GM19463 (cell line): Measurements from ENCODE around the gene ZC2HC1C.
"Not testable (repeated sequence)": the region's sequence is repeated elsewhere in the genome, so short reads cannot be mapped to it uniquely, and the experiment has no call there.

Experiments used
- ATAC-seq: cut with Tn5 transposase; IDR thresholded peaks from one replicate; pipeline ENCODE4 v1.9.1; 2021; ENCODE audit warnings: mild to moderate bottlenecking, moderate library complexity; ENCODE audit not compliant: unreplicated experiment

Gene ZC2HC1C

DNA sequence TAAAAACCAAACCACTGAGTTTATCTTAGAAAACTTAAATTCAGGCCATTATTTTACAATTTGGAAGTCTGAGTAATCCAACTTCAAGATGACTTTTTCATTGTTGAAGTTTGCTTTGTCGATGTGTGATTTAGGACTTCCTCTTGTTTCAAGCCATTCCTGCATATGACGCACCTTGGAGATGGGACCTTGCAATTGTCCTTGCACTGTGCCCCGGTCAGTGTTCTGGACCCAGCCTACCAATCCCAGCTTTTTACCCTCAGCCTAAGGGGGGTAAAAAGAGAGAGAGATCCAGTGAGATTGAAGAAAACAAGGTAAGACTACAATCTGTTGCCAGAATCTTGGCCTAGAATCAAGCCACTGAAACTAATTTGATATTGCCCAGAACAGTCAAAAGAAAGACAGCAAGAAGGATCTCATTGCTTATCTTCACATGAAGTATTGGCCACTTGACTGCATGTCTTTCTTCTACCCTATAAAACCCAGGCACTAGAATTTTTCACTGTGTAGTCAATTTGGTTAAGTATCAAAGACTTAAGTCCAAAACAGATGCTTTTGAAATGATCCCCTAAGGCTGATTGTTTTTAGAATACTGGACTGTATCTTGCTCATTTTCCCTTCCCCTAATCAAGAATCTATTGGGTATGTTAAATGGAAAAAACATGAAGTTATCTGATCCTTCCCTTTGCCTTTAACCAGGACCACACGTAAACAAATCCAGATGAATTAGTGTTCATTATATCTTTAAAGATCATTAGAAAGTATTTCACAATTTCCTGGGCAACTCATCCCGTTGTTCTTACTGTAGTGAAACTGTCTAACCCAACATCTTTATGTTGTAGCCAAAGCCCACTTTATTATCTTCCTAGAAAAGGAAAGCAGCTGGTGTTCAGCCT is 15.8 kb upstream of the ZC2HC1C start:
- ATAC-seq, result no peak

DNA sequence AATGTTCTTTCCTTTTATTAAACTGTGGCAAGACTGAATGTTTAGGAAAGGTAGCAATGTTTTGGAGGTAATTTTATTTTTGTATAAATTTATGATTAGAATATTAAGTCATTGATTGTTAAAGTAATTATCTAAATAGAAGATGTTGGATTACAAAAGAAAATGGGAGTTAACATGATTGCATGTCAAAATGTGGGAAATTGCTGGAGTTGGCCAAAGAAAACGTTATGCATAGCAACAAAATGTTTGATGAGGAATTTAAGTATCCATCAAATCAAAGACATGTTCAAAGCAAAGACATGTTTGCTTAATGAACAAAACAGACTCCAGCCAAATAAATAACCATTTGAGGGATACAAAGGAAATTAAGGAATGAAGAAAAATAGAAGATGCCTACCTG is 15.0 kb upstream of the ZC2HC1C start:
- ATAC-seq, result no peak

DNA sequence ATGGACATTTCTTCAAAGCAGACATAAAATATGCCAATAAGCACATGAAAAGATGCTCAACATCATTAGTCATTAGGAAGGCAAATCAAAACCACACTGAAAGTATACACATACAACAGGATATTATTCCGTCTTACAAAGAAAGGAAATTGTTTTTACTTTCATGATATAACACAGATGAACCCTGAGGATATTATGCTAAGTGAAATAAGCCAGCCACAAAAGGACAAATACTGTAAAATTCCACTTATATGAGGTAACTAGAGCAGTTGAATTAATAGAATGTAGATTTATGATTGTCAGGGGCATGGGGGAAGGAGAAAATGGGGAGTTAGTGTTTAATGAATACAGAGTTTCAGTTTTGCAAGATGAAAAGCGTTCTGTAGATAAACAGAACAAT is 9.8 kb upstream of the ZC2HC1C start:
- ATAC-seq, result no peak

DNA sequence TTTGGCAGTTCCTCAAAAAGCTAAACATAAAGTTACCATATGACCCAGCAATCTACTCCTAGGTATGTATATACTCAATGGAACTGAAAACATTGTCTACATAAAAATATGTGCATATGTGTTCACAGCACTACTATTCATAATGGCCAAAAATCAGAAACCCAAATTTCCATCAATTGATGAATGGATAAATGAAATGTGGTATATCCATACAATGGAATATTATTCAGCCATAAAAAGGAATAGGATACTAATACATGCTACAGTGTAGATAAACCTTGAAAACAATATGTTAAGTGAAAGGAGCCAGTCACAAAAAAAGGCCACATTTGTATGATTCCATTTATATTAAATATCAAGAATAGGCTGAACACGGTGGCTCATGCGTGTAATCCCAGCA is 9.0 kb upstream of the ZC2HC1C start:
- no peak for ATAC-seq

DNA sequence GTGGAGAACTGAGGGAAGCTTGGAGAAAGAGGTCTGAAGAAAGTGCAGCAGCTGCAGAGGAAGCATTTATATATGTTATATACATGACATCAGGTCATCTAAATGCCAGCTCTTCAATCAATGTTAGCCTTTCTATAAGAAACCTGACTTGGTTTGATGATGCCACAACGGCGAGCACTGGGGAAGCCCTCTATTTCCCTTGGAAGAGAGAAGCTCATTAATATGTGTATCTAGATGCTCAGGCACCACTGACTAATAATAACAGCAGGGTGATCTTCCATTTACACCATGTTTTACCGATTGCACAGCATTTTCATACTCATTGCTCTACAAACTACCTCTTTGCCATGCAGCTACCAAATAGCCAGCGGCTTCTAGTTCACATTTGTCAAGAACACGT is 6.4 kb upstream of the ZC2HC1C start:
- no peak for ATAC-seq

DNA sequence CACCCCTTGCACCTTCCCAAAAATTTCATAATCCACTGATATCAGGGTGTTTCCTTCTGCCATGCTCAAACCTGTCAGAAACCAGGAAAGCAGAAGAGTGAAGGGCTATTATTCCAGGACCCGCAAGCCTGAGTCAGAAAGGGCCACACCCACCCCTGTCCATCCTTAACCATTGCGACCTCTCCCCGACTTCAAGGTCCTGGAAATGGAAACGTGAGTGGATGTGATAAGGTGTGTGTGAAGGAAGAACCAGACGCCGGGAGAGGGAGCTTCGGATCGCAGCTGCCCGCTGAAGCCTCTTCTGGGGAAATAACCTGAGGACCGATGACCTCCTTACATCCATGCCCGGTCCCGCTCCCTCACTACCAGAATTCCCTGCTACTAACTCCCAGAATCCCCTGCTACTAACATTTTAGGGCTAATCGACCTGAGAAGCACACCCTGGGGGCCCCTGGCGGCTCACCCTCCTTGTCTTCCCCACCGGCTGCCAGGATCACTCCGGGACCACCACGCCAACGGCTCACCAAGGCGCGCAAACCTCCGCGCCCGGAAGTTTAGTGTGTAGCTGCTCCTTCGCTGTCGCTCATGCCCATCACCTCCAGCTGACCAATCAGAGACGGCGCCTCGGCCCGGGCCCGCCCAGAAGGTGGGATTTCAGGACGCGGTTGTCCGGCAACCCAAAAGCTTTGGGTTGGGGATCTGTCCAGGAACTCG is 5.8 kb upstream of the ZC2HC1C start, which contains the start of gene ACYP1:
ACYP1 (minus strand) TSS at position 534 of the 714 bp plus-strand sequence; CDS start at position 63, 471 bp downstream.
- ATAC-seq, result peak; percentile 99

DNA sequence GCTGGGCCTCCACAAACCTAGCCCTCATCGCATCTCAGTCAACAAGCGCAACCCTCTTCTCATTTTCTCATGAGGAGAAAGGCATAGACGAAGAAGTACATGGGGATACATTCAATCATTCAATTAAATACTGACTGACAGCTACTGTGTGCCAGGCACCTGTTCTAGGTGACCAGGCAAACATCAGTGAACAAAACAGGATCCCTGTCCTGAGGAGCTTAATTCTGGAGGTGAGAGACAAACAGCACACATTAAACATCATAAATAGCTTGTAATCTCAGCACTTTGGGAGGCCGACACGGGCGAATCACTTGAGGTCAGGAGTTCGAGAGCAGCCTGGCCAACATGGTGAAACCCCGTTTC is 5.3 kb upstream of the ZC2HC1C start:
- peak; percentile 7 for ATAC-seq

DNA sequence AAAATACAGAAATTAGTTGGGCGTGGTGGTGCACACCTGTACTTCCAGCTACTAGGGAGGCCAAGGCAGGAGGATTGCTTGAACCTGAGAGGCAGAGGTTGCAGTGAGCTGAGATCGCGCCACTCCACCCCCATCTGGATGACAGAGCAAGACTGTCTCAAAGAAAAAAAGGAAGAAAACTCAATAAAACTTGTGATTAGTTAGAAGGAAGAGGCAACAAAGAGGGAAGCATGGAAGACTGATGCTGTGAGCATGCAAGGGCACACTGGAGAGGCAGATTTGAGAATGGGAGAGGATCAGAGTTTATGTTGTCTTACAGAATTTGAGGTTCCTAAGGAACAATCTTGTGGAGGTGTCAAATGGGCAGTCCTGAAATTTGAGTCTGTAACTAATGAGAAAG is 2.8 kb upstream of the ZC2HC1C start:
- ATAC-seq, result no peak

DNA sequence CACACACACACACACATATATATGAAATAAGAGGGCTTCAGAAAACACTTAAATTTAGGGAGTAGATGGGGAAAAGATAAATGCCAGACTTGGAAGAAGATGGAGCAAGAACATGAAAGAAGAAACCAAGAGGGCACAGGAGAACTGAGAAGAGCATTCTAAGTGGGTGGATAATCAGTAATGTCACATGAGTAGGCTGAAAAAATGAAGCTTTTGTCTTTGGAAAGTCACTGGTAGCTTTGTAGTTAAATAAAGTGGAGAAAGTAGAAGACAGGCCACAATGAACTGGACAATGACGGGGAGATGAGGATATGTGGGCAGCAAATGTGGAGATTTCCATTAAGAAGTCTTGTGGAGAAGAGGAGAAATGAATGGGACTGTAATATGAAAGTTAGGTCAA is 2.2 kb upstream of the ZC2HC1C start:
- no peak for ATAC-seq

DNA sequence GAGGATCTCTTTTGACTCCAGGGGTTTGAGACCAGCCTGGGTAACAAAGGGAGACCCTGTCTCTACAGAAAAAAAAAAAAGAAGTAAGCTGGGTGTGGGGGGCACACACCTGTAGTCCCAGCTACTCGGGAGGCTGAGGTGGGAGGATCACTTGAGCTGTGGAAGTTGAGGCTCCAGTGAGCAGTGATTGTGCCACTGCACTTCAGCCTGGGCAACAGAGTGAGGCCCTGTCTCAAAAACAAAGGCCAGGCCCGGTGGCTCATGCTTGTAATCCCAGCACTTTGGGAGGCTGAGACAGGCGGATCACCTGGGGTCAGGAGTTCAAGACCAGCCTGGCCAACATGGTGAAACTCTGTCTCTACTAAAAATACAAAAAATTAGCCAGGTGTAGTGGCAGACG is 1.7 kb upstream of the ZC2HC1C start:
- not testable (repeated sequence) for ATAC-seq

DNA sequence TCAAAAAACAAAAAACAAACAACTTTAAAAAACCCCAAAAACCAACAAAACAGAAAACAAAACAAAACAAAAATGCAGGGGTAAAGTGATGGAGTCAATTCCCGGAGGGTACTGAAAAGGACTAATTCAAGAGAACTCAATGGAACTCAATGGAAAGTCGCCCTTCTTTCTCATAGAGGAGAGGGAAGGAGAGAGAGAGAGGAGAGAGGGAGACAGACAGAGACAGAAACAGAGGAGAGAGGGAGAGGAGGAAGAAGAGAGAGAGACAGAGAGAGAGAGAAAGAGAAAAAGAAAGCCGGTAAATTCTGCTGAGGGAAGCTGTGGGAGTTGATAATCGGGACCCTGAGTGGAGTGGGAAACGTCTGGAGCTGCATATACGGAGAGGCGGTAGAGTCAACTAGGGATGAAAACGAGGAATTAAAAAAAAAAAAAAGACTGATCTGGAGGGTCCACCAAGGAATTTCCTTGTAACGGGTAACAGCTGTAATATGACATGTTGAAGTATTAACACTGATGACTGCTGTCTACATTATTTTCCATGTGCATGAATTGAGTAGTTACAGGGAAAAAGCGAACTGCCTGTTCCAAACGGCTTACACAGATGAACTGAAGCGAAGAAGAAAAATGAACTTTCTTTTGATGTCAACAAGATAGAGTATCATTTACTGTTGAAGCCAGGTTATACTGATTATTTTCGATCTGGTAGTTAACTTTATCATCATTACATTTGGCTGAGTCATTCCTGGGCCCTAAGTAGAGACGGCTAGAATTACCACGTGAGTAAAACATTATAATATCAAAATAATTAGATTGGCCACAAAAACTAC is 934 bp upstream of the ZC2HC1C start:
- no peak for ATAC-seq

DNA sequence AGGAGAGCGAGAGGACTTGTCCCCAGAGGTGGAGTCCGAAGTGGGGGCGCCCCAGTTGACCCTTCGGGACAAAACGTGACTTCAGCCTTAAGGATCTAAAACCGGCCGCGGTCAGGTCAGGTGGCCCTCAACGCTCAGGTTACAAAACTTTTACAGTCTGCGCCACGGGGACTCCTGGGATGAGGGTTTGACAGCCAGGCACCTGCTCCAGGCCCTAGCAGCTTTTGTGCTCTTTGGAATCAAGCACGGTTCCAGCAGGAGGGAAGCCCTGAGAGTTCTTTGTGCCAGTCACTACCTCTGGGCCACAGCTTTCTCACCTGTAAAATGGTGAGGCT is 337 bp downstream of the ZC2HC1C start:
- ATAC-seq, result no peak

DNA sequence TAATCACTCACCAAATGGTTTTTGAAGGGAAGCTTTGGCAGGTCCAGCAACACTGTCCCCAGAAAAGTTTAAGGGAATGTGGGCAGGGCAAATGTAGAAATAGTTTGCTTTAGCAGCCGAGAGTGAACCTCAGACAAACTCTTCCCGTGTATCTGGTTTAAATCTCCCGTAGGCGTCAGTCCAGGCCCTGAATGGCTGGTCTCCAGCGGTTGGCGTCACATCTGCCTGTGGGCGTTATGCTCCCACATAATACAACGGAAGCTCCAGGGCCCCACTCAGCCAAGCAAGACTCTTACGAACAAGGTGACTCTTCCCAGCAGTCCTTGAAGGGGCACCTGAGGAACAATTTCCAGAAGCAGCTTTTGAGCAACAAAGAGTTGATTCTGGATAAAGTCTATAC is 942 bp downstream of the ZC2HC1C start:
- no peak for ATAC-seq

DNA sequence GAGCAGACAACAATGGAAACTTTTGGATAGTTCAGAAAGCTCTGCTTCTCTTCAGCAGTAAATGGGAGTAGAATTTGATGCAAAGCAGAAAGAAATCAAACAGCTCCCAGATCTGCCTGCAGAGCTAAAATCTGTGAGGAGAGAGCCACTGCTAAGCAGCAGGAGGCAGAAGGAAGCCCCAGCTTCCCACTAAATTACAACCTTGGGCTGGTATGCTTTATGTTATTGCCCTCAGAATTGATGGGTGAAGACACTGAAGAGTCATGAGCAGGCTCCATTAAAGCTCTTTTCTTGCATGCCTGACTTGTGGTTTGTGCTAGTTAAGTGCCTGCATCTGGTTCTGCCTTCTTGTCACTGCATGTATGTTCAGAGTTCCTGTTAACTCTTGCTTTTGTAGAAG is 8.4 kb downstream of the ZC2HC1C start:
- no peak for ATAC-seq

DNA sequence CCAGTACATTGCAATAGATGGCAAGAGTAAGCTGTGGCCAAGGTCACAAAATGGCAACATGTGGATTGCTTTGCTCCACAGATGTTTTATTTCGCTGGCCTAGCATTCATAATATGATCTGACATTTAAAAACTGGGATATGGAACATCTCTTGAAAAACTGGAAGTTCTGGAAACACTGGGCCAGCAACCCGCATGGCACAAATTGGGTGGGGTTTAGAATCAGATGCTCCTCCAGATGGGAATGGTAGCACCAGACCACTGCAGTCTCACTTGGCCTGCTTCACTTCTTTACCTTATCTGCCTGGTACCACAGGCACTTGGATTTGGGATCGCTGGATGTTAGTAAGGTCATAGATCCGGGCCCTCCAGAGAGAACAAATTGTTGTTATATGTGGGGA is 10.1 kb downstream of the ZC2HC1C start:
- ATAC-seq, result no peak

DNA sequence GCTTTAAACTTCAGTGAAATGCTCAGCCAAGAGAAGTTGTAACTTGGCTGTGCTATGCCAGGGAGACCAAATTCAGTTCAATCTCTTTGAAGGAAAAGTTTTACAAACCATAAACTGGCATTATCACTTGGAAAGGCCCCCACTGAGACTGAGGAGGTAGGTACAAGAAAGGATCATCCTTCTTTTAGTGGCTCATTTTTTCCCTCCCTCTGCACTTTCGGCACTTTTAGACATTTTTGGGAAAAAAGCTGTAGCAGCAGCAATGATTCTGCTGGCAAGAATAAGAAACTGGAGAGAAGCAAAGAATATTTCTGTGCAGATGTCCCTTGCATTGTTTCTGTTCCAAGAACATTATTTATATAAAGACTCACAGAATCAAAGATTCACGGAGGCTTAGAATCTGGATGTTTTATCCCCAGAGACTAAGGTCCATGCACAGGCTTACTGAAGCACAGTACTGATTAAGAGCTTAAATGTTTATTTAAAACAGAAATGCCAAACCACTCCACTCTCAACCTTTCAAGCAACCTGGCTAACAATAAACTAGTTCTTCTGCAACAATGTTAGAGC is 12.3 kb downstream of the ZC2HC1C start:
- no peak for ATAC-seq

DNA sequence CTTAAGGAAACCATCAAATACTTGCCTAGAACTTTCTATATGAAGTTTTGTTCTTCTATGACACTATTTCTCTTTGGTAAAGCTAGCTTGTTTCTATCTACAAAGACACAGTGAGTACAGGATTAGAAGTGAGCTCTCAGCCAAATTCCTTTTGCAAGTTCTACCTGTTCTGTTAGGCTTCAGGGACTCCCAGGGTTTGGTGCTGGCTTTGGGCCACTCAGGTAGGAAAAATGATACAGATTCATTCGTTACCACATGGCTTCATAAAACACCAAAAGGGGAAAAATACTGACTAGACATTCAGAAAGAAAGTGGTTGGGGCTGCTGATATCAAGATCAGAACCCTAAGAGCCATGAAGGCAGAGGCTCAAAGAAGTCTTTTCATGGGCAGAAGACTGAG is 13.8 kb downstream of the ZC2HC1C start:
- ATAC-seq, result no peak

DNA sequence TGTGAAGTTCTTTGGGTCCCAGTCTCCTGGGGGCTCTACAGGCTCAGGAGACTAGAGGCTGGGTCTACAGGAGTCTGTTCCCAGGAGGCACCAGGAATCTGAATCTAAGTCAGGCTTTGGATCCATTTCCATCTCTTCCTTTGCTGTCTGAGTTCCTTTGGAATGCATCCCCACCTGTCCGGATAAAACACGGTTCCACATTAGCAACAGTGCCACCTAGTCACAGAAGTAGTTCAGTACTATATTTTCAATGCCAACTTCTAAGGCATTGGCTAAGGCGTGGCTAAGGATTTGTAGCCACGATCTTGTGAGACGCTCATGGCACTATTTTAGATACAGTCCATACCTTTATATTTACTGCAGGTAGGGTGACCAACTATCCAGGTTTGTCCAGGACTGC is 15.1 kb downstream of the ZC2HC1C start:
- ATAC-seq, result no peak

DNA sequence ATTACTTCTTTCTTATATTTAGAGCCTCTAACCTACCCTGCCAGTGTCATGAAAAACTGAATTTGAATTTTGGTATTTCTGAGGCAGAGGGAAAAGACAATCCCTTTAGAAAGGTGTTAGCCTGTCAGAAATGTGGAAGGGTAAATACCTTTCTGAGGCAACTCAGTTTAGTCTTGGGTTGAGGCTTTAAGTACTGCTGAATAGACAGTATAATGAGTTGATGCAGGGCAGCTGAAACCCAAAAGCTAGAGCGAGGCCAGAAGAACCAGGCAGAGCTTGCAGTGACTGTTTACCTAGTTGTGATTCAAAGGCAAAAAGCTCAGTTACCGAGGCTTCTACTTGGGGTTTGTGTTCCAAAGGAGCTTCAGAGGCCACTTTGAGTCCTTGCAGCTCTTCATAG is 18.7 kb downstream of the ZC2HC1C start:
- no peak for ATAC-seq

DNA sequence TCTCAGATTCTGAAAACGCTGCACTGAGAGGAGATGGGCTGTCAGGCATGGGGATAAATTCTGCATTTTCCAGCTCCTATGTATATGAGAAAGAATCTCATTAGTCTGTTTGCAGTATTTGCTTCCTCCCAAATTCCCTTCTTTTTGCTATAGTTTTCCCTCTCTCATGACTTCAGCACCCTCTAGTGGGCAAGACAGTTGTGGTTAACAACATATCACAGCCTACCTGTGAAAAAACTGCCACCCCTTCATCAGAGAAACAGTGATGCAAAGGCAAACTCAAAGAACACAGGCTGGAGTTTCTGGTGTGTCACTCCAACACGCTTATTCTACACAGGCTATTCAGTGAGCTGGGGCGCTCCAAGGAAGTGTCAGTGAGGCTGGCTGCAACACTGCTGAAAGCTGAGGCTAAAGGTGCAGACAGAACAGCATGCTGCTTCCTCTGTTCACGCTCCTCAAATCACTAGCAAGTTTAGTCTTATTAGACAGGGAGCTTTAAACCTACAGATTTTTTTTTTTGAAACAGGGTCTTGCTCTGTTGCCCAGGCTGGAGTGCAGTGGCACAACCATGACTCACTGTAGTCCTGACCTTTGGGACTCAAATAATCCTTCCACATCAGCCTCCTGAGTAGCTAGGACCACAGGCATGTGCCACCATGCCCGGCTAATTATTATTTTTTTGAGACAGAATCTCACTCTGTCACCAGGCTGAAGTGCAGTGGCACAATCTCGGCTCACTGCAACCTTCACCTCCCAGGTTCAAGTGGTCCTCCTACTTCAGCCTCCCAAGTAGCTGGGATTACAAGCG is 19.3 kb downstream of the ZC2HC1C start:
- ATAC-seq, result no peak
